H1 (cell line): Measurements from ENCODE around the gene SLC6A7. TPM values are rescaled to one million over a fixed set of nuclear protein-coding genes. Genes with fewer than 3 reads are reported as not detected.

Source experiments
- CTCF ChIA-PET: fragments of 300-600 bp; sonication (Branson Sonifier 250); formaldehyde crosslinking; loops from one replicate; lab custom pipeline; 2021; ENCODE audit not compliant: partially characterized antibody; lab: Charles Lee
- POLR2A ChIA-PET: fragments of 300-600 bp; sonication (Branson Sonifier 250); formaldehyde crosslinking; loops from one replicate; lab custom pipeline; 2021; ENCODE audit warnings: inconsistent platforms; ENCODE audit not compliant: partially characterized antibody; lab: Charles Lee
- DNase-seq, 2 experiments: peaks; one replicate each; pipeline versions ENCODE4 v3.0.0 to v3.0.0-alpha.2; 2010 to 2022; ENCODE audit warnings: low spot score in 2 of 2, low read depth in 1 of 2, mixed read lengths in 1 of 2
- FAIRE-seq: peaks from 2 replicates; lab custom pipeline; 2011; peaks lifted over from hg19 to GRCh38; lab: Jason Lieb, UNC
- H2AFZ ChIP-seq: 2 replicates; pipeline ENCODE4 v1.8.1; 2012; ENCODE audit warnings: low read length, inconsistent platforms
- H2AK5ac ChIP-seq: 2 replicates; pipeline ENCODE4 v1.6.1; 2013; ENCODE audit warnings: low read depth, low read length
- H2BK120ac ChIP-seq: replicated peaks from 2 replicates; pipeline ENCODE3; 2013; ENCODE audit warnings: low read depth, low read length, inconsistent platforms
- H2BK12ac ChIP-seq: 2 replicates; pipeline ENCODE4 v1.6.1; 2013; ENCODE audit warnings: low read depth, low read length
- H2BK15ac ChIP-seq: 2 replicates; pipeline ENCODE4 v1.6.1; 2013; ENCODE audit warnings: low read length
- H2BK20ac ChIP-seq: 2 replicates; pipeline ENCODE4 v1.6.1; 2013; ENCODE audit warnings: low read length
- H2BK5ac ChIP-seq: 2 replicates; pipeline ENCODE4 v1.6.1; 2013; ENCODE audit warnings: low read depth, low read length
- H3K14ac ChIP-seq: 2 replicates; pipeline ENCODE4 v1.6.1; 2013; ENCODE audit warnings: inconsistent platforms; ENCODE audit not compliant: insufficient read length
- H3K18ac ChIP-seq: 2 replicates; pipeline ENCODE4 v1.6.1; 2013; ENCODE audit warnings: low read length; ENCODE audit errors: extremely low read depth
- H3K23ac ChIP-seq: 2 replicates; pipeline ENCODE4 v1.6.1; 2013; ENCODE audit warnings: inconsistent platforms; ENCODE audit not compliant: insufficient read length
- H3K23me2 ChIP-seq: 2 replicates; pipeline ENCODE4 v1.6.1; 2013; ENCODE audit warnings: low read depth, low read length
- H3K27ac ChIP-seq: 2 replicates; pipeline ENCODE4 v1.6.1; 2011; ENCODE audit warnings: low read depth, low read length, inconsistent platforms
- H3K27me3 ChIP-seq, 4 experiments: replicated peaks in 1 of 4; 1 replicate in 1 of 4; 2 replicates in 3 of 4; pipeline versions ENCODE4 v1.6.1 to v1.8.1; 2011 to 2013; ENCODE audit warnings: low read length in 3 of 4, mild to moderate bottlenecking in 3 of 4, inconsistent platforms in 2 of 4, mixed read lengths in 2 of 4, moderate library complexity in 1 of 4; ENCODE audit not compliant: control insufficient read depth in 3 of 4, insufficient read depth in 3 of 4; ENCODE audit errors: extremely low read depth in 1 of 4
- H3K36me3 ChIP-seq, 4 experiments: 2 replicates each; pipeline versions ENCODE4 v1.6.1 to v1.8.1; 2011 to 2013; ENCODE audit warnings: mild to moderate bottlenecking in 4 of 4, low read length in 3 of 4, moderate library complexity in 2 of 4, control low read depth in 1 of 4, inconsistent platforms in 1 of 4; ENCODE audit not compliant: insufficient read depth in 4 of 4, control insufficient read depth in 2 of 4
- H3K4ac ChIP-seq: replicated peaks from 2 replicates; pipeline ENCODE3; 2013; ENCODE audit warnings: low read length, low read depth, mixed read lengths, inconsistent platforms; ENCODE audit not compliant: insufficient read length
- H3K4me1 ChIP-seq, 4 experiments: replicated peaks in 1 of 4; 1 replicate in 1 of 4; 2 replicates in 3 of 4; pipeline versions ENCODE4 v1.6.1 to v1.8.1; 2011 to 2013; ENCODE audit warnings: low read length in 3 of 4, inconsistent platforms in 2 of 4, mixed read lengths in 1 of 4; ENCODE audit not compliant: insufficient read depth in 4 of 4, control insufficient read depth in 3 of 4
- H3K4me2 ChIP-seq, 2 experiments: 2 replicates each; pipeline versions ENCODE4 v1.6.1 to v1.8.1; 2011 to 2013; ENCODE audit warnings: low read depth in 2 of 2, low read length in 2 of 2, control low read depth in 1 of 2, inconsistent platforms in 1 of 2, mild to moderate bottlenecking in 1 of 2; ENCODE audit not compliant: insufficient read depth in 1 of 2
- H3K4me3 ChIP-seq, 4 experiments: fragments of 200-600, 300-600 bp in 1 of 4; sonication (generic), shearing (Covaris generic), sonication (Bioruptor Twin) in 1 of 4; 2 replicates each; pipeline versions ENCODE4 v1.5.1 to v1.8.1; 2011 to 2016; ENCODE audit warnings: low read length in 4 of 4, low read depth in 3 of 4, control low read depth in 2 of 4, inconsistent platforms in 2 of 4, mild to moderate bottlenecking in 2 of 4, mixed read lengths in 1 of 4, moderate library complexity in 1 of 4; ENCODE audit not compliant: insufficient read depth in 2 of 4; ENCODE audit errors: extremely low read depth in 1 of 4
- H3K56ac ChIP-seq: replicated peaks from 2 replicates; pipeline ENCODE3; 2013; ENCODE audit warnings: low read depth, mild to moderate bottlenecking, mixed read lengths, low read length, inconsistent platforms; ENCODE audit not compliant: insufficient read length
- H3K79me1 ChIP-seq: 2 replicates; pipeline ENCODE4 v1.6.1; 2013; ENCODE audit warnings: low read depth, low read length, control low read depth
- H3K79me2 ChIP-seq, 2 experiments: 2 replicates each; pipeline versions ENCODE4 v1.6.1 to v1.8.1; 2012 to 2013; ENCODE audit warnings: low read length in 2 of 2, mild to moderate bottlenecking in 2 of 2, inconsistent platforms in 1 of 2; ENCODE audit not compliant: insufficient read depth in 2 of 2, control insufficient read depth in 1 of 2
- H3K9ac ChIP-seq, 4 experiments: replicated peaks in 1 of 4; 1 replicate in 1 of 4; 2 replicates in 3 of 4; pipeline versions ENCODE4 v1.6.1 to v1.8.1; 2011 to 2013; ENCODE audit warnings: low read depth in 3 of 4, low read length in 3 of 4, control low read depth in 2 of 4, mild to moderate bottlenecking in 2 of 4, moderate library complexity in 2 of 4, inconsistent platforms in 1 of 4; ENCODE audit errors: extremely low read depth in 1 of 4
- H3K9me3 ChIP-seq, 2 experiments: 2 replicates each; pipeline versions ENCODE4 v1.6.1 to v1.8.1; 2012 to 2013; ENCODE audit warnings: mild to moderate bottlenecking in 2 of 2, moderate library complexity in 2 of 2, control low read depth in 1 of 2, inconsistent platforms in 1 of 2, low read depth in 1 of 2, low read length in 1 of 2, mixed read lengths in 1 of 2; ENCODE audit not compliant: insufficient read depth in 2 of 2
- H4K20me1 ChIP-seq, 2 experiments: replicated peaks in 1 of 2; 2 replicates each; pipeline versions ENCODE3 to v1.8.1; 2011 to 2013; ENCODE audit warnings: inconsistent platforms in 2 of 2, low read length in 2 of 2, mild to moderate bottlenecking in 1 of 2; ENCODE audit not compliant: insufficient read depth in 2 of 2, control insufficient read depth in 1 of 2
- H4K5ac ChIP-seq: 2 replicates; pipeline ENCODE4 v1.6.1; 2013; ENCODE audit warnings: low read length, low read depth, mixed read lengths, inconsistent platforms; ENCODE audit not compliant: insufficient read length
- H4K8ac ChIP-seq: 2 replicates; pipeline ENCODE4 v1.8.0; 2013; ENCODE audit warnings: mild to moderate bottlenecking, moderate library complexity, low read length, inconsistent platforms; ENCODE audit not compliant: insufficient read depth; ENCODE audit errors: extremely low read depth
- H4K91ac ChIP-seq: replicated peaks from 2 replicates; pipeline ENCODE3; 2013; ENCODE audit warnings: low read length, mixed read lengths, inconsistent platforms; ENCODE audit not compliant: insufficient read length
- CBX8 ChIP-seq: fragments of 300-800, 300-1000 bp; sonication (generic); IDR thresholded peaks from 2 replicates; pipeline ENCODE4 v1.7.1; 2016; ENCODE audit warnings: low read depth, low read length, borderline replicate concordance
- CREB1 ChIP-seq: IDR thresholded peaks from 2 replicates; pipeline ENCODE4 v1.6.1; 2012; ENCODE audit warnings: inconsistent platforms
- JUND ChIP-seq: IDR thresholded peaks from 2 replicates; pipeline ENCODE4 v1.6.1; 2011; ENCODE audit warnings: mild to moderate bottlenecking, improper control_type of control experiment, low read length
- ZNF274 ChIP-seq: IDR thresholded peaks from 2 replicates; pipeline ENCODE4 v1.7.0; 2012; ENCODE audit warnings: low read length, borderline replicate concordance; ENCODE audit errors: extremely low read depth
- WGBS, 2 experiments: shearing (Covaris generic) in 1 of 2; methylation state at CpG; one replicate each; pipeline versions ENCODE4 v1.1.6 to v1.1.7; 2013 to 2015; ENCODE audit warnings: low lambda C conversion rate in 2 of 2, mixed read lengths in 2 of 2, inconsistent platforms in 1 of 2, low coverage in 1 of 2, missing lambda C conversion rate in 1 of 2; ENCODE audit not compliant: insufficient replicate concordance in 2 of 2, insufficient coverage in 1 of 2, insufficient read length in 1 of 2; ENCODE audit errors: extremely low coverage in 1 of 2, missing lambda C conversion rate in 1 of 2; 5-methylcytosine and 5-hydroxymethylcytosine counted together
- polyA plus RNA-seq, 7 experiments: library from polyadenylated mRNA; depleted of rRNA in 3 of 7; stranded (reverse) in 5 of 7; unstranded in 2 of 7; fragments of >200 nt in 5 of 7; fragments of 200-250 nt in 2 of 7; gene quantifications; 1 replicate in 5 of 7; 2 replicates in 1 of 7; 4 replicates in 1 of 7; pipeline versions ENCODE4 v1.2.1 to v1.2.3, GENCODE V29; 2011 to 2013; ENCODE audit warnings: missing spikeins in 2 of 7, mixed read lengths in 2 of 7
- total RNA-seq: library from RNA; stranded (reverse); fragmentation: NEBNext Ultra II Directional; extraction: Animal tissue kit (Norgen Biotek cat#: 25700); gene quantifications from 2 replicates; pipeline ENCODE4 v1.2.1, GENCODE V29; 2021

Gene SLC6A7
- total and polyA plus RNA-seq, 2 of the 8 experiments (the other 6 are each of a cell fraction or from before 2014, with no cell fraction given), result 0.07 to 0.12 TPM

- Histone ChIP-seq H3K4ac (no peak overlapping the region), H3K23me2 (no peaks in the 10 kb centered on the region; the same call in 1 of the 2 replicates), H2BK15ac (0 out of 2 replicates have a peak overlapping the region, but pooled peaks have one; percentile 88), H4K91ac (no peak overlapping the region), H3K4me3 (no peak overlapping the region), H3K9me3 (no peaks in the 10 kb centered on the region), H3K4me1 (peaks cover 0 to 12% (median 5%) of the 10 kb centered on the region in 4 experiments; a peak in 6 of 7 replicates), H4K8ac (no peak overlapping the region), H3K4me2 (no peak overlapping the region), H3K27ac (no peak overlapping the region), H3K9ac (no peak overlapping the region), H3K36me3 (no peaks in the 10 kb centered on the region), H2BK120ac (no peak overlapping the region), H3K56ac (no peak overlapping the region), H3K18ac (no peak overlapping the region), H3K23ac (no peak overlapping the region), H3K14ac (no peak overlapping the region), H2BK12ac (no peak overlapping the region), H3K27me3 (peaks cover 0 to 13% (median 9%) of the 10 kb centered on the region in 4 experiments; a peak in 5 of 7 replicates), H2AFZ (no peak overlapping the region), H2AK5ac (no peak overlapping the region), H3K79me1 (no peaks in the 10 kb centered on the region), H3K79me2 (no peaks in the 10 kb centered on the region), H2BK5ac (no peak overlapping the region)
- ChIA-PET CTCF (interaction anchor here (0.9 to 17.8 kb wide), 9 partner anchors 9 to 217 kb away, joined by 3 to 406 read pairs (median 28); partner anchors contain the start of genes CDX1 and SLC6A7), POLR2A (interaction anchor here (0.6 kb wide), 2 partner anchors 8 to 215 kb away, joined by 3 read pairs; no protein-coding TSS in a partner anchor)
- 87% methylated on average over 9 of the region's 9 CpGs; no CpG with 5 or more reads in 1 of the 2 experiments for WGBS, 2 experiments
- DNase-seq, result no peak
- no peak for FAIRE-seq
- TF ChIP-seq CREB1, result no peak
- TF ChIP-seq ZNF274, result no peak
- TF ChIP-seq CBX8, result no peak
- no peak for TF ChIP-seq JUND
- TF ChIP-seq, all 59 proteins: peak for 0
- no peak overlapping the region for H2BK20ac ChIP-seq
- no peaks in the 10 kb centered on the region for H4K20me1 ChIP-seq
- no peak overlapping the region for H4K5ac ChIP-seq
These were observed 7.9 kb upstream of the SLC6A7 start for GRCh38 chr5:150181766-150182545.
